Hematopoietic multipotent progenitor cell treated with erythropoietin and hydrocortisone succinate and interleukin-3 and kit ligand, for 6 days (in vitro differentiated cells): ENCODE results near the gene VMO1.
A peak's percentile ranks its signal among the peaks of the same experiment; 100 is the strongest.
"Not testable (repeated sequence)": the region's sequence is repeated elsewhere in the genome, so short reads cannot be mapped to it uniquely, and the experiment has no call there.

ENCODE experiments used
- DNase-seq: peaks from one replicate; pipeline ENCODE4 v3.0.0-alpha.2; 2015

Gene VMO1, protein sequence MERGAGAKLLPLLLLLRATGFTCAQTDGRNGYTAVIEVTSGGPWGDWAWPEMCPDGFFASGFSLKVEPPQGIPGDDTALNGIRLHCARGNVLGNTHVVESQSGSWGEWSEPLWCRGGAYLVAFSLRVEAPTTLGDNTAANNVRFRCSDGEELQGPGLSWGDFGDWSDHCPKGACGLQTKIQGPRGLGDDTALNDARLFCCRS

GRCh38 chr17:4786106-4786511 lies at the start of gene VMO1:
TSS of gene VMO1 (minus strand) at chr17:4786364. CDS start at chr17:4786352, 12 bp downstream.
- DNase-seq: no peak

GRCh38 chr17:4834681-4835020 lies 48.5 kb upstream of the VMO1 start:
- no peak for DNase-seq

- peak; percentile 41 for DNase-seq
Measured at GRCh38 chr17:4833941-4834680, 47.9 kb upstream of the VMO1 start.

- DNase-seq: peak; percentile 96
Measured at GRCh38 chr17:4833178-4833940, 47.2 kb upstream of the VMO1 start, which contains the start of gene MINK1. TSS of gene MINK1 (plus strand) at chr17:4833340. CDS start at chr17:4833584, 244 bp downstream.

DNA sequence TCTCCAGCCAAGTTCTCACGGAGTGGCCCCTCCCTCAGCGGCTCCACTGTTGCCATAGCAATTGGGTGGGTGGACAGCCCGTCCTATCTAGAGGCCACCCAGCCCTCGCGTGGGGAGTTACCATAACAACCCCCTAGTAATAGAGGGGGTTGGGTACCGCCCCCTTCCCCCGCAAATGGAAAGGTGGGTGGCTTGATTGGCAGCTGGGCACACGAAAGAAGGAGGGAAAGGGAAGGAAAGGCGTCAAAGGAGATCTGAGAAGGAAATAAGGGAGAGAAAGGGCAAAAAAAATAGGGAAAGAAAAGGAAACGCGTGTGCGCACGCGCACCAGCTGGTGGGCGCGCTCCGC lies 46.6 kb upstream of the VMO1 start:
- DNase-seq: not testable (repeated sequence)

GRCh38 chr17:4827399-4827798 lies 41.2 kb upstream of the VMO1 start:
- DNase-seq: no peak

DNA sequence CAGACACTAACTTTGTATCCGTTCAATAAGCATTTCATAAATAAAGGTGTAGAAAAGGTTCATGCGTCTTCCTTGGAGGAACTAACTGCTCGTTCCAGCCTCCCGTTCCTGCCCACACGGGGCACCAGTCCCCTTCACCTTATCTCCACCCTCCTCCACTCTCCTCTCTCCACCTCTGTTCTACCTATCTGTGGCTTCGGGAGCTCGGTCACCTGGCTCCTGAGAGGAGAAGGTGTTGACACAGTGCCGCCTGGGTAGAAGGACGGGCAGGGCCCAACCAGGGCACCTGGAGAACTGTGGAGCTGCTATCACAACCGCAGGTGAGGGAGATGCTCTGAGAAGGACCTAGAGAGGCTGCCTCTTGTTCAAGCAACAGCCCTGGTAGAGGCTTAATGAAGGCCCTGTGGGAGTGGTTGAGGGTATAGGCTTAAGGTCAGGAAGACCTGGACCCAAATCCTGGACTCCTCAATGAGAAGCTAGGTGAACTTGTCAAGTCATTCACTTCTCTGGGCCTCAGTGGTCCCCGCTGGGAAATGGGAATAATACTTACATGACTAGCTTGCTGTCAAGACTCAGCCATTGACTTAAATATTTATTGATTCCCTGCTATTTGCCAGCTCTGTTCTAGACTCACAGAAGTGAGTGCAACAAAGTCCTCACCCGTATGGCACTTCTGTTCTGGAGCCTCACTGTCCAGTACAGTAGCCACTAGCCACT lies 37.4 kb upstream of the VMO1 start:
- no peak for DNase-seq

DNA sequence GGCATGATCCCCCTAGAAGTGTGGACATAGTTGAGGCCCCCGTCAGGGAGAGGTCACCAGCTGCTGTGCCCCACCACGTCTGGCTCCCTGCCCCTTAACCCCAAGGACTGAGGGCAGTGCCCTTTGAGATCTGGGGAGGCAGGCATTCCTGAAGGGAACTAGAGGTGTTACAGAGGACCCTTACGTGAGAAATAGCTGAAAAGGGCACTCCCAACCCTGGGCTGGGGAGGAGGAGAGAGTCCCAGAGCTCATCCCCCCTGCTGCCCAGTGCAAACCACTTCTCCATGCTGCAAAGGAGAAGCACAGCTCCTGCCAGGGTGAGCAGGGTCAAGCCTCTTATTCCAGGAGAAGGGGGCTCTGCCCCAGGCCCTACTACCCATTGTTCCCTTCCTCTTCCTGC lies 36.7 kb upstream of the VMO1 start:
- DNase-seq: no peak

- no peak for DNase-seq
Measured at GRCh38 chr17:4818276-4818675, 32.1 kb upstream of the VMO1 start.

- DNase-seq: no peak
Measured at GRCh38 chr17:4816826-4817225, 30.7 kb upstream of the VMO1 start.

GRCh38 chr17:4815043-4815675 lies 29.0 kb upstream of the VMO1 start:
- peak; percentile 47 for DNase-seq

DNA sequence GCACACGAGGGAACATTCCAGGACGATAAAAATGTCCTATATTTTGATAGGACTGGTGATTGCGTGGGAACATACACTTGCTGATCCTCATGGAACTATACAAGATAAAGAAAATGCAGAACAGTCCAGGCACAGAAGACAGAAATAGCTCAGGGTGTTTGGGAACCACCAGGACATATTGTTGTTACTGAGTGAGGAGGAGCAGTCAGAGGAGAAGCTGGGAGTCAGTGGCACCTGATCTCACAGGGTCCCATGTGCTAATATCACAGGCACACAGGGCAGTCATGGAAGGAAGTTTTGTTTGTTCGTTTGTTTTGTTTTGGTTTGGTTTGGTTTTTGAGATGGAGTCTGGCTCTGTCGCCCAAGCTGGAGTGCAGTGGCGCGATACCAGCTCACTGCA lies 26.5 kb upstream of the VMO1 start:
- DNase-seq: no peak

DNA sequence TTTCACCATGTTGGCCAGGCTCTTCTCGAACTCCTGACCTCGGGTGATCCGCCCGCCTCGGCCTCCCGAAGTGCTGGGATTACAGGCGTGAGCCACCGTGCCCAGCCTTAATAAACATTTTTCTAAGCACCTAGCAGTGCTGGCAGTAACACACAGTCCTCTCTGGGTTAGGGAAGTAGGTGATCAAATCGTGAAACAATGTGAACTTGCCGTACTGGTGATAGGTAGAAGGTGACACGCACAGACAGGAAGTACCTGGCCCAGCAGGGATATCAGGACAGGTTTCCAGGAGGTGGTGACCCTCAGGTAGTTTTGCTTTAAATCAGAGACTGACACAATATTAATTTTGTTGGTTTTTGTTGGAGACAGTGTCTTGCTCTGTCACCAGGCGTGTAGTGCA lies 25.3 kb upstream of the VMO1 start:
- no peak for DNase-seq

GRCh38 chr17:4810696-4811290 lies 24.6 kb upstream of the VMO1 start:
- DNase-seq: peak; percentile 75

- DNase-seq: no peak
Measured at GRCh38 chr17:4808378-4808767, 22.2 kb upstream of the VMO1 start.

DNA sequence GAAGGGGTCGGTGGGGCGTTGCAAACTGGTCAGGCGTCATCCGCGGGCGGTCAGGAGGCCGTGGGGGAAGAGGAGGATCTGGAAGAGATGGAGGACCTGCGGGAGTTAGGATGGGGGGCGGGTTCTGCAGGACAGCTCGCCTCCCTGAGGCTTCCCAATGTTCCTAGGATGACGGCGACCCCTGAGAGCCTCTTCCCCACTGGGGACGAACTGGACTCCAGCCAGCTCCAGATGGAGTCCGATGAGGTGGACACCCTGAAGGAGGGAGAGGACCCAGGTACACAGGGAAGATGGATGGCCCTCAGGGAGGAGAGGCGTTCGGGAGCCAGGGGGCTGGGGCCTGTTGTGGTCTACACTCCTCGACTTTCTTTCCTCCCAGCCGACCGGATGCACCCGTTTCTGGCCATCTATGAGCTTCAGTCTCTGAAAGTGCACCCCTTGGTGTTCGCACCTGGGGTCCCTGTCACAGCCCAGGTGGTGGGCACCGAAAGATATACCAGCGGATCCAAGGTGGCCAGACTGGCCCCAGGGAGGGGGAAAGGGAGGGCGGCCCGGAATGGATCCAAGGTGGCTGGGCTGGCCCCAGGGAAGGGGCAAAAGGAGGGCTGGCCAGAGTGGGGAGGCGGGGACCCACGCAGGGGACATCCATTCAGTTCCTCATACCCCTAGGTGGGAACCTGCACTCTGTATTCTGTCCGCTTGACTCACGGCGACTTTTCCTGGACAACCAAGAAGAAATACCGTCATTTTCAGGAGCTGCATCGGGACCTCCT lies 21.6 kb upstream of the VMO1 start:
- DNase-seq: no peak

DNA sequence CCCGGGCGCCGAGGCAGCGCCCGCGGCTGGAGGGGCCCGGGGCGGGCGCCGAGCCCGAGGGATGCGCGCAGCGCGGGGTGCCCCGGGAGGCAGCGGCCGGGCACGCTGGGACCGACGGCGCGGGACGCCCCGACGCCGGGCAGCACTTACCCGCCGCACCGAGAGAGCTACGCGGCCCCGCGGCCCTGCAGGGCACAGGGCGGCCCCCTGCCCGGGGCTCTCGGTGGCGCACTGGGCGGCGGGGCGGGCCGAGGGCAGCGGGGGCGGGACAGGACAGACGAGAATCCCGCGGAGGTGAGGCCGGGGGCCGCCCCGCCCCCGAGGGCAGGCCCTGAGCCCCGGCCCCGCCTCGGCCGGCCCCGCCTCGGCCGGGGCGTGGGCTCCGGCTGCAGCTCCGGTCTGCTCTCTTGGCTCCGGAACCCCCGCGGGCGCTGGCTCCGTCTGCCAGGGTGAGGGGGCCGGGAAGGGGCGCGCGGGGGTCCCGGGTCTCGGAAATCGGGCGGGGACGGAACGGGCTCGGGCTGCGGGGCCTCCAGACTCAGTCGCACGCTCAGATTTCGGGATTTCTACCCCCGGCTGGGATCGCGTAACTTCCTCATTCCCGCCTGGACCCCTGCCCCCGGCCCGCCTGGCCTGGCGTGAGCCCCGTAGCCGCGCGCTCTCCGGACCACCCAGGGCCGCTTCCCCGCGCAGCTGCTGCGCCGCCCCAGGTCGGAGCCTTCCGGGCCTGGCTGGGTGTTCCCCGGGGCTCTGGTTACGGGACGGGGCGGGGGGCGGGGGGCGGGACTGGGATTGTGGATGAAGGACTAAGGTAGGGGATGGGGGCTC lies 20.8 kb upstream of the VMO1 start, which contains the start of gene PLD2:
Gene PLD2 (plus strand): TSS at position 376 of the 828 bp plus-strand sequence. CDS start 621 bp downstream, outside the sequence.
- peak; percentile 90 for DNase-seq

GRCh38 chr17:4806456-4806776 lies 20.3 kb upstream of the VMO1 start:
- DNase-seq: no peak

- no peak for DNase-seq
Measured at GRCh38 chr17:4802228-4802627, 16.1 kb upstream of the VMO1 start, which contains the start of gene C17orf114. TSS of gene C17orf114 (minus strand) at chr17:4802328.

DNA sequence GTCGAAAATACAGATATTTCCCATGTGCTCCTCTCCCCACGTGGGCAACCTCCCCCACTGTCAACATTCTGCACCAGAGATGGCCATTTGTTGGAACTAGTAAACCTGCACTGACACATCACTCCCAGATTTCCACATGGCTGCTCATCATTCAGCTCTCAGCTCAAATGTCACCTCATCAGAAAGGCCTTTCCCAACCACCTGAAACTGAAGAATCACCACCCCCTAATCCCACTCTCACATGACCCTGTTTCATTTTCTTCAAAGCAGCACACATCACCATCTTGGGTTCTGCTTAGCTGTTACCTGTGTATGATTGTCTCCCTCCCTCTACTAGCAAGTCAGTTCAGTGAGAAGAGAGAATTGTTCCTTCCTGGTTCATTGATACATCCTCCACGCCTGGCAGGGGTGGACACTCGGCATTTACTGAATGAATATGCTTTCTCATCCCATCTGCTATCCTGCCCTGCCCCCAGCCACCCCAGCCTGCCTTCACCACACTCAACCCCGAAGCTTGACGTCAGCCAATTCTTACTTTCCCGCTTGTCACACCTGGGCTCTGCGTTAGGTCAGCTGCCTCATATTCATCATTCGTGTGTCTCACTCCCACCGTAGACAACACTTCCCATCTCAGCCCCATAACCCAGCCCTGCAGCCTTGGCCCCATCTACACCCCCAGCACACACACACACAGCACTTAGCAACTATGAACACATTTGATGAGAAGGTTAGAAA lies 14.5 kb upstream of the VMO1 start:
- DNase-seq: no peak
